Stromal cell of bone marrow (primary cell): ENCODE results near the gene SLC9A5.

ENCODE experiments used
- DNase-seq: peaks from one replicate; pipeline ENCODE4 v3.0.0-alpha.2; 2012; ENCODE audit warnings: low read depth

The SLC9A5 gene, protein sequence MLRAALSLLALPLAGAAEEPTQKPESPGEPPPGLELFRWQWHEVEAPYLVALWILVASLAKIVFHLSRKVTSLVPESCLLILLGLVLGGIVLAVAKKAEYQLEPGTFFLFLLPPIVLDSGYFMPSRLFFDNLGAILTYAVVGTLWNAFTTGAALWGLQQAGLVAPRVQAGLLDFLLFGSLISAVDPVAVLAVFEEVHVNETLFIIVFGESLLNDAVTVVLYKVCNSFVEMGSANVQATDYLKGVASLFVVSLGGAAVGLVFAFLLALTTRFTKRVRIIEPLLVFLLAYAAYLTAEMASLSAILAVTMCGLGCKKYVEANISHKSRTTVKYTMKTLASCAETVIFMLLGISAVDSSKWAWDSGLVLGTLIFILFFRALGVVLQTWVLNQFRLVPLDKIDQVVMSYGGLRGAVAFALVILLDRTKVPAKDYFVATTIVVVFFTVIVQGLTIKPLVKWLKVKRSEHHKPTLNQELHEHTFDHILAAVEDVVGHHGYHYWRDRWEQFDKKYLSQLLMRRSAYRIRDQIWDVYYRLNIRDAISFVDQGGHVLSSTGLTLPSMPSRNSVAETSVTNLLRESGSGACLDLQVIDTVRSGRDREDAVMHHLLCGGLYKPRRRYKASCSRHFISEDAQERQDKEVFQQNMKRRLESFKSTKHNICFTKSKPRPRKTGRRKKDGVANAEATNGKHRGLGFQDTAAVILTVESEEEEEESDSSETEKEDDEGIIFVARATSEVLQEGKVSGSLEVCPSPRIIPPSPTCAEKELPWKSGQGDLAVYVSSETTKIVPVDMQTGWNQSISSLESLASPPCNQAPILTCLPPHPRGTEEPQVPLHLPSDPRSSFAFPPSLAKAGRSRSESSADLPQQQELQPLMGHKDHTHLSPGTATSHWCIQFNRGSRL

GRCh38 chr16:67248401-67249177, at the start of gene SLC9A5:
Gene SLC9A5 (plus strand): TSS chr16:67248979. CDS start chr16:67249015, 36 bp downstream.
- no peak for DNase-seq

GRCh38 chr16:67199011-67199807, 49.6 kb upstream of the SLC9A5 start, which contains the start of gene ELMO3:
Gene ELMO3 (plus strand): TSS chr16:67199131. CDS start chr16:67199327, 196 bp downstream.
- no peak for DNase-seq

DNA sequence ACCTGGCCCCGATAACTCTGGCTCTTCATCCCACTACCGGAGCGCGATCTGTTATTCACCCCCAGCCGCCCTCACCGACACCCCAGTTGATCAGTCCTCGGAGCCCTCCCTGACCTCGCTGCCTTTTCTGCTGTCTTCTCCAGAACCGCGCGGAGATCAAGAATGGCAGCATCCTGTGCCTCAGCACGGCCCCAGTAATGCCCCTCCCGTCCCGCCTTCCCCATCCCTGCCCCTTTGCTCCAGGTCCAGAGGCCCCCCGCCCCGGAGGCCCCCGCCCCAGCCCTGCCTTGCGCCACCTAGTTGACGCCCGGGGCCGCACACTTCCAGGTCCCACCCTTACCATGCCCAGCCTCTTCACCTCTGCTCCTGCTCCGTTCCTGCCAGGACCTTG, 49.0 kb upstream of the SLC9A5 start:
- DNase-seq, result no peak

DNA sequence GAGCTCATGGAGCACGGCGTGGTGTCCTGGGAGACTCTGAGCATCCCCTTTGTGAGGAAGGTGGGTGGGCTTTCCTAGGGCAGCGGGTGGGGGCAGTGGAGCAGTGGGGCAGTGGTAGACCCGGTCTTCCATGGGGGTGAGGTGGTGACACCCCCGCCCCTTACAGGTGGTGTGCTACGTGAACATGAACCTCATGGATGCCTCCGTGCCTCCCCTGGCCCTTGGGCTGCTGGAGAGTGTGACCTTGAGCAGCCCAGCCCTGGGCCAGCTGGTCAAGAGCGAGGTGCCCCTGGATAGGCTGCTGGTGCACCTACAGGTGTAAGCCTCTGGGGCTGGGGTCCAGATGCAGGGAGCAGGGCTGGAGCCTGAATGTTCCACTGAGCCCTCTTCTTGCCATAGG, 48.3 kb upstream of the SLC9A5 start:
- no peak for DNase-seq

DNA sequence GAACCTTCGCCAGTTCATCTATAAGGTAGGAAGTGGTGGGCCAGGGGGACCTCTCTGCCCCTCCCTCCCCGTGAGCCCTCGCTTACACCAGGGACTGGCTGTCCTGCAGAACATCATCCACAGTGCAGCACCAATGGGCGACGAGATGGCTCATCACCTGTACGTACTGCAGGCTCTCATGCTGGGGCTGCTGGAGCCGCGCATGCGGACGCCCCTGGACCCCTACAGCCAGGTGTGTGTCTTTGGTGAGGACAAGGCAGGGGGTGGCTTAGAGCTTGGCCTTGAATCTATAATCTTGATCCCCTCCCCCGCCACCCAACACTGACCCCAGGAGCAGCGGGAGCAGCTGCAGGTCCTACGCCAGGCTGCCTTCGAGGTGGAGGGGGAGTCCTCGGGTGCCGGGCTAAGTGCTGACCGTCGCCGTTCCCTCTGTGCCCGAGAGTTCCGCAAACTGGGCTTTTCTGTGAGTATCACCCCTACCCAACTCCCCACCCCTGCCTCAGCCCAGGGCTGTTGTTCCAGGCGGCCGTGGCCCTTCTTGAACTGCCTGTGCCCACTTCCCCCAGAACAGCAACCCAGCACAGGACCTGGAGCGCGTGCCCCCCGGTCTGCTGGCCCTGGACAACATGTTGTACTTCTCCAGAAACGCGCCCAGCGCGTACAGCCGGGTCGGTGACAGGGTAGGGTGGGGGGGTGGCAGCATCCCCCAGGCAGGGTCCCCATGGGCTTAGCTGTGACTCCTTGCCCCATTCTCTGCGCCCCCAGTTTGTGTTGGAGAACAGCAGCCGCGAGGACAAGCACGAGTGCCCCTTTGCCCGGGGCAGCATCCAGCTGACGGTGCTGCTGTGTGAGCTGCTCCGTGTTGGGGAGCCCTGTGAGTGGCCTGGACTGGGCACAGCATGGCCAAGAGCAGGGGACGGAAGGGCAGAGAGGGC, 47.1 kb upstream of the SLC9A5 start:
- no peak for DNase-seq

DNA sequence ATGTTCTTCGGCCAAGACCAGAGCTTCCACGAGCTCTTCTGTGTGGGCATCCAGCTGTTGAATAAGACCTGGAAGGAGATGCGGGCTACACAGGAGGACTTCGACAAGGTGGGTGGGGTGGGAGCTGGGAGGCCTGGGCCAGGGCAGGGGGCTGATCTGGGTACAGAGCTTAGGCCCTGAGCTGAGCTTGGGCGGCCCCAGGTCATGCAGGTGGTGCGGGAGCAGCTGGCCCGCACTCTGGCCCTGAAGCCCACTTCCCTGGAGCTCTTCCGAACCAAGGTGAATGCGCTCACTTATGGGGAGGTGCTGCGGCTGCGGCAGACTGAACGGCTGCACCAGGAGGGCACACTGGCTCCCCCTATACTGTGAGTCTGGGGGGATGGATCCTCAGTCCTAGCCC, 46.4 kb upstream of the SLC9A5 start:
- no peak for DNase-seq

DNA sequence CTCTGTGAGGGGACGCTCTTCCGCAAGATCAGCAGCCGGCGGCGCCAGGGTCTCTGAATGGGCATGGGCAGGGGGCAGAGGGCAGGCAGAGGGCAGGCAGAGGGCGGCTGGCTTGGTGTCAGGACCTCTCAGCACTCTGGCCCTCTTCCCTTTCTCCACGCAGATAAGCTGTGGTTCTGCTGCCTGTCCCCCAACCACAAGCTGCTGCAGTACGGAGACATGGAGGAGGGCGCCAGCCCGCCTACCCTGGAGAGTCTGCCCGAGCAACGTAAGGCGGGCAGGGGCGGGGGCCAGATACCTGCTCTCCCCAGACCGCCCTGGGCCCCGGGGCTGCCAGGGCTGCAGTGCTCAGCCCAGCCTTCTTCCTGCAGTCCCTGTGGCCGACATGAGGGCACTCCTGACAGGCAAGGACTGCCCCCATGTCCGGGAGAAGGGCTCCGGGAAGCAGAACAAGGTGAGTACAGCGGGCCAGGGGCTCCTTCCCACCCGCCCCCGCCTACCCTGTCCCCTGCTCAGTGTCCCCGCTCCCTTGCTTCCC, 45.8 kb upstream of the SLC9A5 start:
- no peak for DNase-seq

- no peak for DNase-seq
These were observed 44.7 kb upstream of the SLC9A5 start for GRCh38 chr16:67204076-67204475.

GRCh38 chr16:67206129-67206837, 42.5 kb upstream of the SLC9A5 start:
- no peak for DNase-seq

DNA sequence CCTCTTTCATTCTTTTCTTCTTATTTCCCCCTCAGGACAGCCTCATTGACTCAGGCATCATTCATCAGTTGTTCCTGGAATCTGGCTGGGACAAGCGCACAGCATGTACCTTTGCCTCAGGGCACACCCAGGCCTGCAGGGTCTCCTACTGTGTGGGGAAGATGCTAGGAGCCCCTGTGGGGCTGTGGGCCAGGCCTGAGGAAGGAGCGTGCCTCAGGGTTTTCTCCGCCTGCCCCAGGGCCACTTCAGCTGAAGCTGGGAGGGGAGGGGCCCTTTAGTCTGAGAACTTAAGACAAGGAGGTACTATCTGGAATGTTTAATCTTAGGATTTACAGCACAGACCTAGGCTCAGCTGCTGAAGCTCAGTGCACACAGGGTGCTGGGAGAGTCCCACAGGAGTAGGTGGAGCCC, 41.9 kb upstream of the SLC9A5 start:
- DNase-seq, result no peak

DNA sequence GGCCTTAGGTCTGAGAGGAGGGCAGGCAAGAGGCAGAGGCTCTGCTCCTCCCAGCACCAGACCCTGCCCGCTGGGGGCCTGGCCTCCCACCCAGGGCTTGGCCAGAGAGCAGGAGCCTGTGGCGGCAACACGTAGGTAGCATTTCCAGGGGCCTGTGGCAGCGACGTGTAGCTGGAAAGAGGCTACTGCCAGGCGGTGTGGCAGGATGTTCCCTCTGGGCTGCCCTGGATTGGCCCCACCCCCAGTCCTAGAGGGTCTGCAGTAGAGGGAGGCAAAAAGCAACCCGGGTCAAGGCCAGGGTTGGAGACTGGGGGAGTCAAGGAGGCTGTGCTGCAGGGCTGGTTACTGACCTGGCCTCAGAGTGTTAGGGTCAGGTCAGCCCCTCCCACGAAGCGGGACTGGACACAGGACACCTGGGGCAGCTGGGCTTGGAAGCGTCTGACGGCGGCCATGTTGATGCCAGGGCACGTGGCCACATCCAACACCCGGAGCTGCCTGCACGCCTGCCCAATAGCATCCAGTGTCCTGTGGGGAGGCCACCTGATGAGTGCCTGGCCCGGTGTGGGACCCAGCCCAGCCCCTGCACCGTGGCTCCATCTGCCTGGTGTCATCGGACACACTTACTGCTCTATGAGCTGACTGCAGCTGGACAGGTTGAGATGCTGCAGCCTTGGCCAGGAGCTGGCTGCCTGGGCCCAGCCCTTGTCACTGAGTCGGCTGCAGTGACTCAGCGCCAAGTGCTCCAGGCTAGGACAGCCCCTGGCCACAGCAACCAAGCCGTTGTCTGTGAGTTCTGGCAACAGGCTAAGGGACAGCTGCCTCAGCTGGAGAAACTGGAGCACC, 41.3 kb upstream of the SLC9A5 start:
- DNase-seq, result no peak

DNA sequence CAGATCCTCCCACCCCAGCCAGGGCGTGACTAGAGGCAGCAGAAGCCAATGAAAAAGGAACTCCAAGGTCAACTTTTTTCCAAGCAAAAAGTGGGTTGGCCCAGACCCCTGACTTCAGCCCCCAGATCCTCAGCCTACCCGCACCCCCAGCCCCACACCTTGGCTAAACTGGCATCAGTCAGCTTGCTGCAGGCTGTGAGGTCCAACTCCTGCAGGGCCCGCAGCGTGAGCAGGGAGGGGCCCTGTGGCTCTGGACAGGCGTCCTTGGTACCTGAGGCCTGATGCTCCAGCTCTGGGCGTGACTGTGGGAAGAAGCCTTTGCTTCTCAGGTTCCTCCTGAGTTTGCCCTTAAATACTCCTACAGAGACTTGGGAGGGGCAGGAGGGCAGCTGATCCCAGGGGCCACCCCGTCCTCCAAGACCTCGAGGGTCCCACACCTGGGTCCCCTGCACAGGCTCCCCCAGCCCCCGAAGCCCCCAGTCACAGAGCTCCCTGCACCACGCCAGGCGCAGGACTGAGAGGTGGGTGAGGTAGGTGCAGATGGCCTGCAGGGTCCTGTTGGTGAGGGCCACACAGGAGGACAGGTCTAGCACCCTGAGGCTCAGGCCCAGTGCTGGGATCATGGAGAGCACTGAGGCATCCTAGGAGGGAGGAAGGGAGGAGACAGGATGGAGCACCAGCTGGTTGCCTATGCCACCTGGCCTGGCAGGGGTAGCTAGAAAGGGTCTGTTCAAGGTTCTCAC, 40.5 kb upstream of the SLC9A5 start:
- no peak for DNase-seq

DNA sequence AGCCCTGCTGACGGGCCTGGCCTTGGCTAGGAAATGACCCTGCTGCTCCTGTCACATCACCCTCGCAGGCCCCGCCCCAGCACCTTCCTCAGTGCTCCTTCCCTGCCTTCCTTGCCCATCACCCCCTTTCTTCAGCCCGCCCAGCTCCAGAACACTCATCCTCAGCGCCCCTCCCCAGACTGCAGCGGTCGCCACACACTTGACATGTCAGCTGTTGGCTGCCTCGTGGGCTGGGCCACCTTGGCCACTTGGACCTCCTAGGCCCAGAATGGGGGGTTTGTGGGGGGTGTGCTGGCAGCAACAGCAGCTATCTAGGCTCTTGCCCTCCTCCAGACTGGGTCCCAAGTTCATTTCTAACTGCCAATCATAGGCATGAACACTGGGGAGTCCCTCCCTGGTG, 39.2 kb upstream of the SLC9A5 start:
- no peak for DNase-seq

DNA sequence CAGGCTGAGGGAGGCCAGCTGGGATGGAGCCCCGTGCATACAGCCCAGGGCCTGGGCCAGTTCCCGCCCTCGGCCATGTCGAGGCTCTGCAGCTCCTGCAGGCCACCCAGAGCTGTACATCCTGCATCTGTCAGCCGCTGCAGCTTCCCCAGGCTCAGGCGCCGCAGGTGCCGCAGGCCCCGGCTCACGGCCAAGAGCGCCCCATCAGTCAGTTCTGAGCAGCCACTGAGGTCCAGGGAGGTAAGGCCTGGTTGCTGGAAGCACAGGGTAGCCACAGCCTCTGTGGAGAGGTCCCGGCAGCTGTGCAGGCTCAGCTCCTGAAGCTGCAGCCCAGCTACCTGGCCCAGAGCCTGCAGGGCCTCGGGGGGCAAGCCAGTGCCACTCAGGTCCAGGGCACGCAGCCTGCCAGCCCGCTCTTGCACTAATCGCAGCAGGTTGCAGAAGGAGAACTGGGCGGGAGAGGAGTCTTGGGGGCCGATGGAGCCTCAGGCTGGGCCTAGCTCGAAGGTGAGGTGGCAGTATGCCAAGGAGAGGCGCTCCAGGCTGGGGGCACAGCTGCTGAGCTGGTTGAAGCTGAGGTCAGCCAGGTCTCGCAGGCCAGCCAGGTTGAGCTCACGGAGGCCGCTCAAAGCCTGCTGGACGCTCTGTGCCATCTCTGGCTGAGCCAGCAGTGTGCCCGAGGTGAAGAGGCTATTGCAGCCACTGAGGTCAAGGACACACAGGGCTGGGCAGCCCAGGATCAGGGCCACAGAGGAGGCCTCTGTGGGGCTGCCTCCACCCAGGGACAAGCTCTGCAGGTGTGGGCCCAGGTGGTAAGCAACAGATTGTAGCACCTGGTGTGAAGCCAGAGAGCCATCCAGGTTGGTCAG, 38.5 kb upstream of the SLC9A5 start:
- DNase-seq, result no peak

DNA sequence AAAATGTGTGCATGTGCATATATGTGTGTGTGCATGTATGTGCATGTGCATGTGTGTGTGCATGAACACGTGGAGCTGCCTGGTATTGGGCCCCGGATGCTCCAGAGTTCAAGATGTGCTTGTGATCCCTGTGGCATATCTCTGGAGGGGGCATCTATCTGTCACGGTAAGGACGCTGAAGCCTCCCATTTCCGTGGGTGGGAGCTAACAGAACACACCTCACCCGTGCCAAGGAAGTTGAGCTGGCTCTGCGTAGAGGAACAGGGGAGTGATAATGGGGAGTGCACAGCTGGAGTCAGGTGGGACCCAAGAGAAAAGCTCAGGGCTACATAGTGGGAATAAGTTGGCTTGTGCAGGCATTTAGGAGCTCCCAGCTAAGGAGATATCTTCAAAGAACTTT, 37.1 kb upstream of the SLC9A5 start:
- no peak for DNase-seq

GRCh38 chr16:67212766-67213165, 36.0 kb upstream of the SLC9A5 start:
- no peak for DNase-seq
